Measurements from ENCODE around the gene FAM240B.

The FAM240B gene

GRCh38 chr9:38707885-38708637 lies 11.9 kb downstream of the FAM240B start:
- Histone ChIP-seq H3K27ac (ENCODE audit: low read depth, low read length) (no peak overlapping the region), H3K9me2 (replicated peaks; ENCODE audit: insufficient read depth, low read length) (no peaks in the 10 kb centered on the region), H3K79me2 (ENCODE audit: insufficient read depth, low read length) (no peaks in the 10 kb centered on the region), H2AFZ (ENCODE audit: low read depth, low read length, severe bottlenecking) (no peak overlapping the region), H3F3A (ENCODE audit: insufficient read depth) (no peaks in the 10 kb centered on the region), H3K9ac (ENCODE audit: low read length) (no peak overlapping the region), H4K20me1 (ENCODE audit: low read depth, low read length) (no peaks in the 10 kb centered on the region), H3K4me2 (ENCODE audit: low read depth, low read length, poor library complexity, severe bottlenecking) (no peak overlapping the region), H3K4me3 (ENCODE audit: insufficient read depth, low read length, poor library complexity, severe bottlenecking) (no peak overlapping the region), H3K36me3 (ENCODE audit: low read length) (no peaks in the 10 kb centered on the region), H3K9me3 (ENCODE audit: insufficient read depth, low read length) (no peaks in the 10 kb centered on the region), H3K27me3 (ENCODE audit: low read length) (no peaks in the 10 kb centered on the region)
- no peak for TF ChIP-seq EZH2phosphoT487 (conservative IDR thresholded peaks at IDR 0.05; ENCODE audit: low read length)
- no peak for TF ChIP-seq CTCF (IDR thresholded peaks at IDR 0.05; ENCODE audit: insufficient read depth, low read length, poor library complexity, severe bottlenecking)

GRCh38 chr9:38706493-38706892 lies 13.4 kb downstream of the FAM240B start:
- no peaks in the 10 kb centered on the region for H4K20me1 ChIP-seq (ENCODE audit: low read depth, low read length)
- H3K36me3 ChIP-seq (ENCODE audit: low read length), result no peaks in the 10 kb centered on the region
- H3K9me3 ChIP-seq (ENCODE audit: insufficient read depth, low read length), result no peaks in the 10 kb centered on the region
- no peak overlapping the region for H3K27ac ChIP-seq (ENCODE audit: low read depth, low read length)
- no peak overlapping the region for H3K9ac ChIP-seq (ENCODE audit: low read length)
- no peaks in the 10 kb centered on the region for H3K9me2 ChIP-seq (replicated peaks; ENCODE audit: insufficient read depth, low read length)
- H2AFZ ChIP-seq (ENCODE audit: low read depth, low read length, severe bottlenecking), result no peak overlapping the region
- no peaks in the 10 kb centered on the region for H3K79me2 ChIP-seq (ENCODE audit: insufficient read depth, low read length)
- no peak for TF ChIP-seq CTCF (IDR thresholded peaks at IDR 0.05; ENCODE audit: insufficient read depth, low read length, poor library complexity, severe bottlenecking)
- no peak for TF ChIP-seq EZH2phosphoT487 (conservative IDR thresholded peaks at IDR 0.05; ENCODE audit: low read length)
- H3K27me3 ChIP-seq (ENCODE audit: low read length), result no peaks in the 10 kb centered on the region
- no peaks in the 10 kb centered on the region for H3F3A ChIP-seq (ENCODE audit: insufficient read depth)
- no peak overlapping the region for H3K4me3 ChIP-seq (ENCODE audit: insufficient read depth, low read length, poor library complexity, severe bottlenecking)
- H3K4me2 ChIP-seq (ENCODE audit: low read depth, low read length, poor library complexity, severe bottlenecking), result no peak overlapping the region

- H3K36me3 ChIP-seq (ENCODE audit: low read length), result no peaks in the 10 kb centered on the region
- TF ChIP-seq CTCF (IDR thresholded peaks at IDR 0.05; ENCODE audit: insufficient read depth, low read length, poor library complexity, severe bottlenecking) (no peak), EZH2phosphoT487 (conservative IDR thresholded peaks at IDR 0.05; ENCODE audit: low read length) (no peak)
- no peak overlapping the region for H3K27ac ChIP-seq (ENCODE audit: low read depth, low read length)
- H3K9me3 ChIP-seq (ENCODE audit: insufficient read depth, low read length), result no peaks in the 10 kb centered on the region
- H3K4me3 ChIP-seq (ENCODE audit: insufficient read depth, low read length, poor library complexity, severe bottlenecking), result no peak overlapping the region
- H3K9ac ChIP-seq (ENCODE audit: low read length), result no peak overlapping the region
- no peaks in the 10 kb centered on the region for H3K27me3 ChIP-seq (ENCODE audit: low read length)
- H3K4me2 ChIP-seq (ENCODE audit: low read depth, low read length, poor library complexity, severe bottlenecking), result no peak overlapping the region
- no peaks in the 10 kb centered on the region for H3K79me2 ChIP-seq (ENCODE audit: insufficient read depth, low read length)
- no peaks in the 10 kb centered on the region for H3K9me2 ChIP-seq (replicated peaks; ENCODE audit: insufficient read depth, low read length)
- no peaks in the 10 kb centered on the region for H3F3A ChIP-seq (ENCODE audit: insufficient read depth)
- no peak overlapping the region for H2AFZ ChIP-seq (ENCODE audit: low read depth, low read length, severe bottlenecking)
- no peaks in the 10 kb centered on the region for H4K20me1 ChIP-seq (ENCODE audit: low read depth, low read length)
Measured at GRCh38 chr9:38705917-38706316, 14.0 kb downstream of the FAM240B start.
